ENCODE measurements around the gene TBC1D5.
"Not testable (repeated sequence)": the region's sequence is repeated elsewhere in the genome, so short reads cannot be mapped to it uniquely, and the experiment has no call there.

The TBC1D5 gene

GRCh38 chr3:17583530-17583929, 158.9 kb downstream of the TBC1D5 start:
- no peak for DNase-seq

GRCh38 chr3:17581421-17582080, 160.9 kb downstream of the TBC1D5 start:
- DNase-seq, result no peak

- no peak for DNase-seq
Measured at GRCh38 chr3:17580901-17581300, 161.5 kb downstream of the TBC1D5 start.

- no peak for DNase-seq
Measured at GRCh38 chr3:17579289-17580031, 163.0 kb downstream of the TBC1D5 start.

GRCh38 chr3:17577796-17578520, 164.5 kb downstream of the TBC1D5 start:
- DNase-seq, result no peak

- DNase-seq, result no peak
Measured at GRCh38 chr3:17573396-17573795, 169.0 kb downstream of the TBC1D5 start.

GRCh38 chr3:17571686-17572085, 170.7 kb downstream of the TBC1D5 start:
- DNase-seq, result no peak

GRCh38 chr3:17562845-17563244, 179.6 kb downstream of the TBC1D5 start:
- no peak for DNase-seq

- no peak for DNase-seq
Measured at GRCh38 chr3:17558565-17558964, 183.9 kb downstream of the TBC1D5 start.

- DNase-seq, result no peak
Measured at GRCh38 chr3:17557749-17558463, 184.5 kb downstream of the TBC1D5 start.

- DNase-seq, result no peak
Measured at GRCh38 chr3:17555525-17555924, 186.9 kb downstream of the TBC1D5 start.

- no peak for DNase-seq
Measured at GRCh38 chr3:17554078-17554477, 188.4 kb downstream of the TBC1D5 start.

GRCh38 chr3:17553080-17553479, 189.4 kb downstream of the TBC1D5 start:
- DNase-seq, result no peak

- DNase-seq, result no peak
Measured at GRCh38 chr3:17552351-17552750, 190.1 kb downstream of the TBC1D5 start.

- DNase-seq, result no peak
Measured at GRCh38 chr3:17551895-17552294, 190.5 kb downstream of the TBC1D5 start.

- DNase-seq, result no peak
Measured at GRCh38 chr3:17551333-17551732, 191.1 kb downstream of the TBC1D5 start.

GRCh38 chr3:17550624-17551023, 191.8 kb downstream of the TBC1D5 start:
- DNase-seq, result no peak

GRCh38 chr3:17546500-17547255, 195.8 kb downstream of the TBC1D5 start:
- DNase-seq, result no peak

GRCh38 chr3:17544632-17545031, 197.8 kb downstream of the TBC1D5 start:
- DNase-seq, result no peak

GRCh38 chr3:17542591-17542990, 199.8 kb downstream of the TBC1D5 start:
- DNase-seq, result no peak

- no peak for DNase-seq
Measured at GRCh38 chr3:17539436-17539835, 203.0 kb downstream of the TBC1D5 start.

GRCh38 chr3:17535274-17535673, 207.2 kb downstream of the TBC1D5 start:
- no peak for DNase-seq

GRCh38 chr3:17532446-17532845, 210.0 kb downstream of the TBC1D5 start:
- not testable (repeated sequence) for DNase-seq
